Left kidney (tissue), 2 donors: ENCODE data around the gene CACNA1H. TPM values are rescaled to one million over a fixed set of nuclear protein-coding genes. Genes with fewer than 3 reads are reported as not detected.
"Not testable (repeated sequence)": the region's sequence is repeated elsewhere in the genome, so short reads cannot be mapped to it uniquely, and the experiment has no call there.

ENCODE experiments used
- DNase-seq: peaks from one replicate; pipeline ENCODE4 v3.0.0-alpha.2; 2013
- polyA plus RNA-seq: library from polyadenylated mRNA; unstranded; fragments of 120-200 nt; gene quantifications from one replicate; pipeline ENCODE4 v1.2.1, GENCODE V29; 2013; ENCODE audit not compliant: insufficient read length

The CACNA1H gene
- polyA plus RNA-seq, 1 donor, result 17.0 TPM

DNA sequence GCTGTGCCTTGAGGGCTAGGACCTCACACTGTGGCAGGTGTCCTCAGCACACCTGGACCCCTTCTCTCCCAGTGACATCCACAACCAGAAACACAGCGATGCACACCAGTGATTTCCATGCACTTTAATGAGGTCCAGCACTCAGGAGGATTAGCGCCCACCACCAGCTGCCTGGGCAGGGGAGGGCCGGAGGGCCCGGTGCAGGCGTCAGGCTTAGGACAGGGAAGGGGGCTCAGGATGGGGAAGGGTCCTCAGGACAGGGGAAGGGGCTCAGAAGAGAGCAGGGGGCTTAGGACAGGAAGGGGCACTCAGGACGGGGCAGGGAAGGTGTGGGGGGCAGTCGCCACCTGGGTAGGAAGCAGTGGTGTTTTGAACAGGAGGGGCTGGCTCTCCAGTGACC lies 75.3 kb downstream of the CACNA1H start:
- DNase-seq, result not testable (repeated sequence)

DNA sequence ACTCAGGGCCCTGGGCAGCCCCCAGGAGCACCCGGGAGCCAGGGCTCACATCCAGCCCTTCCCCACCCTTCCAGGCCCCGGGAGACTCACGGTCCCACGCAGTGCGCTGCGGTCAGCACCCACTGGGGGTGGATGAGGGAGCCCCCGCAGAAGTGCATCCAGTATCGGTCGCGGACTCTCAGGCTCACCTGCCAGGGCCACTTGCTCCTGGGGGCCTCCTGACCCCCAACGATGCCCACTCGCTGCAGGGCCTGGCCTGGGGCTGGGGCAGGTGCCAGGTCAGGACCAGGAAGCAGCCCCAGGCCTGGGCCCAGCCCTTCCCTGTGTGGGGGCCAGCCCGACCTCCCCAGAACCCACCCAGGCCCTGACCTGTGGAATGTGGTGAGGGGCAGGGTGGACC lies 76.6 kb downstream of the CACNA1H start:
- DNase-seq, result not testable (repeated sequence)

DNA sequence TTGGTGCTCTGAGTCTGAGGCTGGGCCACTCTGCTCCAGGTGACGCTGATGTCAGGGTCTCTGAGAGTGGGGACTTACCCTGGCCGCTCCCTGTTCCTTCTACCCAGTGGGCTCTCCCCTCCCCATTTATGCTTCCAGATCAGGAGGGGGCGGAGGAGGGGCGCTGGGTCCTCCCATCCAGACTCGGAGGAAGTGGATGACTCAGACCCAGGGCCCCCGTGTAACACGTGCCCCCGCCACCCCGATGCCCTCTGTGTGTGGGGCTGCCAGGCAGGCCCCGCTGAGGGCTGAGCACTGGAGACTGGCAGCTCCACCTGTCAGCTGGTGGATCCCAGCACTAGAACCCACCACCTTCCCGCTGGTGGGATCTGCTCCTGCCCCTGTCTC lies 77.2 kb downstream of the CACNA1H start, which contains the start of gene TPSB2:
Gene TPSB2, minus strand, starts transcription at position 101 of the 387 bp plus-strand sequence. CDS start 233 bp downstream, outside the sequence.
- DNase-seq, result not testable (repeated sequence)

DNA sequence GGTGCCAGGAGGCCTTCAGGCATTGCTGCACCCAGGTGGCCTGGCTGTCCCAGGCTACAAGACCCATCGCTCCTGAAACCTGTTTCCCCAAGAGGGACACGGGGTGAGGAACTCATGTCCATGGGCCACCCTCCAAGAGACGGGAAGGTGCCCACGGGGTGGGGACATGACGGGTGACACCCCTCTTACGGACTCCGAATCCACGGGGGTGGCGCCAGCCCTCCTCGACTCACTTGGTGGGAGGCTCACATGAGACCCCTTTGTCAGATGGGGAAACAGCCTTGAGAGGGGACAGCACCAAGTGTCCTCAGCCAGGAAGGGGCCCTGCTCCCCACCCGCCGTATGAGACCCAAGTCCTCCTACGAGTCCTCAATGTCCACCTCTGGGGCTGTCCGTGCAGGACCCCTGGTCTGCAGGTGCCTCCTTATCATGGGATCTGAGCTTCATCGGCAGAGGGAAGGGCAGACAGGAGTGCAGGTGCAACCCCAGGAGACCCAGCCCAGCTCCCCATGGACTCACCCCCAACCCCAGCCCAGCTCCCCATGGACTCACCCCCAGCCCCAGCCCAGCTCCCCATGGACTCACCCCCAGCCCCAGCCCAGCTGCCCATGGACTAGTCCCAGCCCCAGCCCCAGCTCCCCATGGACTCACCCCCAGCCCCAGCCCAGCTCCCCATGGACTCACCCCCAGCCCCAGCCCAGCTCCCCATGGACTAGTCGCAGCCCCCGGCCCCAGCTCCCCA lies 77.7 kb downstream of the CACNA1H start:
- DNase-seq, result not testable (repeated sequence)

DNA sequence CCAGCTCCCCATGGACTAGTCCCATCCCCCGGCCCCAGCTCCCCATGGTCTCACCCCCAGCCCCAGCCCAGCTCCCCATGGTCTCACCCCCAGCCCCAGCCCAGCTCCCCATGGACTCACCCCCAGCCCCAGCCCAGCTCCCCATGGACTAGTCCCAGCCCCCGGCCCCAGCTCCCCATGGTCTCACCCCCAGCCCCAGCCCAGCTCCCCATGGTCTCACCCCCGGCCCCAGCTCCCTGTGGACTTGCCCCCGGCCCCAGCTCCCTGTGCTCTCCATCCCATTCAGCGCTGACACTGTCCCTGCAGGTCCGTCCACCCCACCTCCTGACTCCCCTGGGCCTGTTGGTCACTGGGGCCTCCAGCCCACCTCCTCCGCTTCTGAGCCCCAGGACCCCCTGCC lies 78.4 kb downstream of the CACNA1H start:
- not testable (repeated sequence) for DNase-seq

DNA sequence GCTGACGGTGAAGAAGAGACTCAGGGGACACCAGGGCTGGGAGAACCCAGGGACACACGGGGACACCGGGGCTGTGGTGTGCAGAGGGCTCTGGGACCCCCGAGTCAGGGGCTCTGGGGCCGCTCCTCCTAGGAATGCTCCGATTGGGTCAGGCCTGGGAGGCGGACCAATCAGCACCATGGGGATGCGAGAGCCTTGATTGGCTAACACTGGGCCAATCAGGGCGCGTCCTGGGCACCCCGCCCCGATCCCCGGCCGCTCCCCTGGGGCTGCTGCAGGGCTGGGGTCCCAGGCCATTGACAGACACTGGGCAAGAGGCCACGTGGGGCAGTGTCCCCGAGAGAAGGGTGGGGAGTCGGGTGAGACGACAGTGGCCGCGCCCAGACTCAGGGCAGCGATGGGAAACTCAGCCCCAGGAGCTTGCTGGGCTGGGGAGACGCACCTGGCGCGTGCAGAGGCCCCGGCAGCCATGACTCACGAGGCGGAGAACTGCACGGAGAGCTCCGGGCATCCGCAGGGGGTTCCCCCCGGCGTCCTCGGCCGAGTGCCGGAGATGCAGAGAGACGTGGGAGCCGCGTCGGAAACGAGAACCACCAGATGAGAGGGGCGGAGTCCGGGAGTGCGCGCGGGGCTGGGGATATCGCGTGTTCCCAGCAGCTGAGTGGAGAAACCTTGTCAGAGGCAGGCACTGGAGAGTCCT lies 79.3 kb downstream of the CACNA1H start:
- DNase-seq, result not testable (repeated sequence)

DNA sequence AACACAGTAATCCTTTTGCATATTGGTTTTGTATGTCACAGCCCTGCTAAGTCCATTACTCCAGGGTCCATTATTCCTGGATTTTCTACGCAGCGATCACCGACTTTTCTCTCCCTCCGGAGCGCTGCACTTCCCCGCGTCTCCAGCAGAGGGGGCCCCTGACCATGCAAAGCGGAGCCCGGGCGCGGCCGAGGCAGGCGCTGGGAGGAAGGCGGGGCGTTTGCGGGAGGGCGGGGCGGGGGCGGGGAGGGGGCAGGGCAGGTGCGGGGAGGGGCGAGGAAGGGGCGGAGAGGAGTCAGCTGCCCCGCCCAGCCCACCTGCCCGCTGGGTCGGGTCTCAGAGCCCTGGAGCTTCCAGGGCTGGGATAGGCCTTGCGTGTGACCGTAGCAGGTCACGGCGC lies 83.8 kb downstream of the CACNA1H start:
- not testable (repeated sequence) for DNase-seq

DNA sequence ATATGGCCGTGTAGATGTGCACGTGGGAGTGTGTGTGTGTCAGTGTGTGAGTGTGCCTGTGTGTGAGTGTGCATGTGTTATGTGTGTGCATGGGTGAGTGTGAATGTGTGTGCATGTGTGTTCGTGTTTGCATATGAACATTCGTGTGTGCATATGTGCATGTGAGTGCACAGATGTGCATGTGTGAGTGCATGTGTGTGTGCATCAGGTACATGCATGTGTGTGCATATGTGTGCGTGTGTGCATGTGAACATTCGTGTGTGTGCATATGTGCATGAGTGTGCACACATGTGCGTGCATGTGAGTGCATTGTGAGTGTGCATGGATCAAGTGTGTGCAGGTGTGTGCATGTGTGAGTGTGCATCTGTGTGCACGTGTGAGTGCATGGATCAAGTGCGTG lies 85.1 kb downstream of the CACNA1H start:
- no peak for DNase-seq

DNA sequence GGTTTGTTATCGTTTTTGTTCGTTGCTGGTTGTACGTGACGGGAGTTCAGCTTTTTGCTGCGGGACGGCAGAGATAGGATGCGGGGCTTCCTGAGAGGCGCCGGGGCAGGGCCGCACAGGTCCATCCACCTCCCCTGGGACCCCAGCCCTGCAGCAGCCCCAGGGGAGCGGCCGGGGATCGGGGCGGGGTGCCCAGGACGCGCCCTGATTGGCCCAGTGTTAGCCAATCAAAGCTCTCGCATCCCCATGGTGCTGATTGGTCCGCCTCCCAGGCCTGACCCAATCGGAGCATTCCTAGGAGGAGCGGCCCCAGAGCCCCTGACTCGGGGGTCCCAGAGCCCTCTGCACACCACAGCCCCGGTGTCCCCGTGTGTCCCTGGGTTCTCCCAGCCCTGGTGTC lies 86.0 kb downstream of the CACNA1H start:
- DNase-seq, result not testable (repeated sequence)

DNA sequence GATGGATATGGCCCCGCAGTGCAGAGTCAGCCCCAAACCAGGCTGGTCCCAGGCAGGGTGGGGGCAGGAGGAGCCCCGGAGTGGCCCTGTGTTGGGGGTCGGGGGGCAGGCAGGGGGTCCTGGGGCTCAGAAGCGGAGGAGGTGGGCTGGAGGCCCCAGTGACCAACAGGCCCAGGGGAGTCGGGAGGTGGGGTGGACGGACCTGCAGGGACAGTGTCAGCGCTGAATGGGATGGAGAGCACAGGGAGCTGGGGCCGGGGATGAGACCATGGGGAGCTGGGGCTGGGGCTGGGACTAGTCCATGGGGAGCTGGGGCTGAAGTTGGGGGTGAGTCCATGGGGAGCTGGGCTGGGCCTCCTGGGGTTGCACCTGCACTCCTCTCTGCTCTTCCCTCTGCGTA lies 86.7 kb downstream of the CACNA1H start:
- DNase-seq, result not testable (repeated sequence)

DNA sequence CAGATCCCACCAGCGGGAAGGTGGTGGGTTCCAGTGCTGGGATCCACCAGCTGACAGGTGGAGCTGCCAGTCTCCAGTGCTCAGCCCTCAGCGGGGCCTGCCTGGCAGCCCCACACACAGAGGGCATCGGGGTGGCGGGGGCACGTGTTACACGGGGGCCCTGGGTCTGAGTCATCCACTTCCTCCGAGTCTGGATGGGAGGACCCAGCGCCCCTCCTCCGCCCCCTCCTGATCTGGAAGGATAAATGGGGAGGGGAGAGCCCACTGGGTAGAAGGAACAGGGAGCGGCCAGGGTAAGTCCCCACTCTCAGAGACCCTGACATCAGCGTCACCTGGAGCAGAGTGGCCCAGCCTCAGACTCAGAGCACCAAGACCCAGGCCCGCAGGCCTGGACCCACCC lies 87.5 kb downstream of the CACNA1H start, which contains the start of gene TPSAB1:
Gene TPSAB1, plus strand, starts transcription at position 270 of the 400 bp plus-strand sequence. CDS start 234 bp downstream, outside the sequence.
- not testable (repeated sequence) for DNase-seq

DNA sequence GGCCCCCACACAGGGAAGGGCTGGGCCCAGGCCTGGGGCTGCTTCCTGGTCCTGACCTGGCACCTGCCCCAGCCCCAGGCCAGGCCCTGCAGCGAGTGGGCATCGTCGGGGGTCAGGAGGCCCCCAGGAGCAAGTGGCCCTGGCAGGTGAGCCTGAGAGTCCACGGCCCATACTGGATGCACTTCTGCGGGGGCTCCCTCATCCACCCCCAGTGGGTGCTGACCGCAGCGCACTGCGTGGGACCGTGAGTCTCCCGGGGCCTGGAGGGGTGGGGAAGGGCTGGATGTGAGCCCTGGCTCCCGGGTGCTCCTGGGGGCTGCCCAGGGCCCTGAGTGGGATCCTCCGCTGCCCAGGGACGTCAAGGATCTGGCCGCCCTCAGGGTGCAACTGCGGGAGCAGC lies 88.2 kb downstream of the CACNA1H start:
- not testable (repeated sequence) for DNase-seq

DNA sequence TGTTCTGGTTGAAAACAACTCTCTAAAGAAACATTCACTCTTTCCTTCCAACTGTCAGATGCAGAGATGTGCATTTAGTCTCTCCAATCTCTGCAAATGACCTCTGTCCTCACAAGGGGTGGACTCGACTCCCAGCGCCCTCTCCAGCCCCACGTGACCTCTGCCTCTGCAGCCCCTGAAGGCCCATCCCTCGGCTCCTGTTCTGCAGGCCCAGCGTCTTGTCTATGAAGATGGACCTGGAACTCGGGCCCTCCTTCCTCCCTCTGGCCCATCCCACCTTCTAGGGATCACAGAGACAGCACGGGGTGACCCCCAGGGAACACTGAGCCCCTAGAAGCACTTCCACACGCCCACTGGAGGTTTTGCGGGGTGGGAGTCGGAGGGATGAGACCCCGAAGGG lies 90.5 kb downstream of the CACNA1H start:
- not testable (repeated sequence) for DNase-seq

DNA sequence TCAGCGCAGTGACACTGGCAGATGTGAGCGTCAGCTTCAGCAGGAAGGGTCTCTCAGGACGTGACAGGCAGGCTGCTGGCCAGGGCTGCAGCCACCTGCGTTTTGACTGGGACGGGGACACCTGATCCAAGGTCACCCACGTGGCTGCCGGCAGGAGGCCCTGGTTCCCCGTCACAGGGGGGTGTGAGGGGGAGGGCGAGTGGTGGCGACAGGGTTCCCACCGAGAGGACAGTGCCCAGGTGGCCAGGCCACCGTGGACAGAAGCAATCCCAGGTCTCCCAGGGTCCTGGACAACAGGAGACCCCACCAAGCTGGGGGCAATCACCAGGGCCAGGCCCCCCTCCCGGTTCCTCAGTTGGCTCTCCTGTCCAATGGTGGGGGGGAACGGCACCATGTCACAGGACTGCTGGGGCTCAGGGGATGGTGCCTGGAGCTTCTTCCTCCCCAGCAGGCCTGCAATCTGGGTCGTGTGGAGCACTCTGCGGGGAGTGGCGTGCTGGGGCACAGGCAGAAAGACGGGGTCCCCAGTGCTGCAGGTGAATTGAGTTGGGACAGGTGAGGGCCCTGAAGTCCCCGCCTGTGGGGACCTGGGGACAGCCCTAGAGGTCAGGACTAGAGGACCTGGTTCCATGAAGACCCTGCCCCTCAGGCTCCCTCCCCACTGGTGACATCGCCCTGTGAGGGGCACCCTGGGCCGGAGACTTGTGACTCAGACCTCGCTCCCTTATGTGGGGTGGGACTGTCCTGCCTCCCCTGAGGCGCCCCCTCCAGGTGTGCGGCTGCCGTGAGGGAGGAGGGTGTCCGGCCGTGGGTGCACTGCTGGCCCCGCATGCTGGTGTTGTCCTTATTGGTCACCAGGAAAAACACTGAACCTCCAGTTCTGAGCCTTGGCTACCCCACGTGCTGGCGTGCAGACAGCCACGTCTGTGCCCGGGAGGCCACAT lies 91.3 kb downstream of the CACNA1H start:
- not testable (repeated sequence) for DNase-seq

DNA sequence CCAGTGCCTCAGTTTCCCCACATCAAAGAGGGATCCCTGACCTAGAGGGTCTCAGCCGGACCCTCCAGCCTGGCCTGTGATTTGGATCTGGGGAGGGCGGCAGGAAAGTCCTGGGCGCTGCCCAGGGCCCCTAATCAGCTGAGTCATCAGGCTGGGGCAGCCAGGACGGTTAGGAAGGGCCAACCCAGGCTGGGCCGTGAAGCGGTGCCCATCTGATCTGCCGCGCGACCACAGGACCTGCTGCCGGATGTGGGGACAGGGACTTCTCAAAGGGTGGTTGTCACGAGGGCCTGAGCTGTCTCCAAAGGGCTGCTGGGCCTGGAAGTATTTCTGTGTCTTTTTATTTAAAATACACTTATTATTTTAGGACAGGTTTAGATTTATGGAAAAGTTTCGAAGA lies 92.0 kb downstream of the CACNA1H start:
- DNase-seq, result no peak

DNA sequence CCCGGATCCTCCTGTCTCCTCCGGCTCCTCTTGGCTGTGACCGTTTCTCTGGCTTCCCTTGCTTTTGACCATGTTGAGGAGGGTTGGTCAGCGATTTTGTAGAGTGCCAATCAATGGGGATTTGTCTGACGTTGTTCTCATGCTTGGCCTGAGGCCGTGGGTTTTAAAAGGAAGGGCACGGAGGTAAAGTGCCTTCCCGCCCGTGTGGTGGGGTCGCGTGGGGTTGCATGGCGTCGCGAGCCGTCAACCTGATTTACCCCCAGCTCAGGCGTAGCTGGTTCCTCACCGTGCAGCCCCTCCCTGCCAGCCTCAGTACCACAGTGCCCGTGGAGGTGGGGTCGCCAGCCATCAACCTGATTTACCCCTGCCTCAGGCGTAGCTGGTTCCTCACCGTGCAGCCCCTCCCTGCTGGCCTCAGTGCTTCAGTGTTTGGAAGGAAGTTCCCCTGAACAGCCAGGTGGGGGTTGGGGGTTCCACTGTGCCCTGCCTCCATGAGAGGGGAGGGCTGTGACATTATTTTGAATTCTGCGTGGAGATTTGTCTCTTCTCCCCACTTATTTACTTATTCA lies 92.6 kb downstream of the CACNA1H start:
- no peak for DNase-seq

DNA sequence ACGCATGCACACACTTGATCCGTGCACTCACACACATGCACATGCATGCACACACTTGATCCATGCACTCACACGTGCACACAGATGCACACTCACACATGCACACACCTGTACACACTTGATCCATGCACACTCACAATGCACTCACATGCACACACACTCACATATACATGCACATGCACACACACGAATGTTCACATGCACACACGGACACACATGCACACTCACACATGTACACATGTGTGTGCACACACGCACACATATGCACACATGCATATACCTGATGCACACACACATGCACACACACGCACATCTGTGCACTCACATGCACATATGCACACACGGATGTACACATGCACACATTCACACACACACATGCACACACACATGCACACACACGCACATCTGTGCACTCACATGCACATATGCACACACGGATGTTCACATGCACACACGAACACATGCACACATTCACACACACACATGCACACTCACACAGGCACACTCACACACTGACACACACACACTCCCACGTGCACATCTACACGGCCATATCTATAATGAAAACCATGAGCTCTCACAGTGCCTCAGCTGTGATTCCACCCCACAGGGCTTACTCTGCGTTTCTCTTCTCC lies 95.1 kb downstream of the CACNA1H start:
- not testable (repeated sequence) for DNase-seq

DNA sequence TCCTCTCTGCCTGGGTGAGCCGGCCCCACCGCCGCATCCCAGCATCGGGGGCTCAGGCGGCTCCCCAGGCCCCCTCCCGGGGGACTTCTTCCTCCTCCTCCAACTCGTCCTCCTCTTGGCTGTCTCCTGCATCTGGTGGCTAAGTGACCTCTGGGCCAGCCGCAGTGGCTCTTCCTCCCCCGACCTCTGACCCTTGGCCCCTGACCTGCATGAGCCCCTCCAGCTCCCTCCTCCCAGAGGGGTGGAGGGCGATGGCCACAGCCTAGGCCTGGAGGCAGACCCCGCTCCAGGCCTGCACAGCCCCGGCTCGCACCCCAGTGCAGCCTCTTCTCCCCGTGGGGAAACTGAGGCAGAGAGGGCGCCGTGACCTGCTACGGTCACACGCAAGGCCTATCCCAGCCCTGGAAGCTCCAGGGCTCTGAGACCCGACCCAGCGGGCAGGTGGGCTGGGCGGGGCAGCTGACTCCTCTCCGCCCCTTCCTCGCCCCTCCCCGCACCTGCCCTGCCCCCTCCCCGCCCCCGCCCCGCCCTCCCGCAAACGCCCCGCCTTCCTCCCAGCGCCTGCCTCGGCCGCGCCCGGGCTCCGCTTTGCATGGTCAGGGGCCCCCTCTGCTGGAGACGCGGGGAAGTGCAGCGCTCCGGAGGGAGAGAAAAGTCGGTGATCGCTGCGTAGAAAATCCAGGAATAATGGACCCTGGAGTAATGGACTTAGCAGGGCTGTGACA lies 96.3 kb downstream of the CACNA1H start:
- DNase-seq, result not testable (repeated sequence)

DNA sequence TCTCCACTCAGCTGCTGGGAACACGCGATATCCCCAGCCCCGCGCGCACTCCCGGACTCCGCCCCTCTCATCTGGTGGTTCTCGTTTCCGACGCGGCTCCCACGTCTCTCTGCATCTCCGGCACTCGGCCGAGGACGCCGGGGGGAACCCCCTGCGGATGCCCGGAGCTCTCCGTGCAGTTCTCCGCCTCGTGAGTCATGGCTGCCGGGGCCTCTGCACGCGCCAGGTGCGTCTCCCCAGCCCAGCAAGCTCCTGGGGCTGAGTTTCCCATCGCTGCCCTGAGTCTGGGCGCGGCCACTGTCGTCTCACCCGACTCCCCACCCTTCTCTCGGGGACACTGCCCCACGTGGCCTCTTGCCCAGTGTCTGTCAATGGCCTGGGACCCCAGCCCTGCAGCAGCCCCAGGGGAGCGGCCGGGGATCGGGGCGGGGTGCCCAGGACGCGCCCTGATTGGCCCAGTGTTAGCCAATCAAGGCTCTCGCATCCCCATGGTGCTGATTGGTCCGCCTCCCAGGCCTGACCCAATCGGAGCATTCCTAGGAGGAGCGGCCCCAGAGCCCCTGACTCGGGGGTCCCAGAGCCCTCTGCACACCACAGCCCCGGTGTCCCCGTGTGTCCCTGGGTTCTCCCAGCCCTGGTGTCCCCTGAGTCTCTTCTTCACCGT lies 100.9 kb downstream of the CACNA1H start:
- DNase-seq, result not testable (repeated sequence)

DNA sequence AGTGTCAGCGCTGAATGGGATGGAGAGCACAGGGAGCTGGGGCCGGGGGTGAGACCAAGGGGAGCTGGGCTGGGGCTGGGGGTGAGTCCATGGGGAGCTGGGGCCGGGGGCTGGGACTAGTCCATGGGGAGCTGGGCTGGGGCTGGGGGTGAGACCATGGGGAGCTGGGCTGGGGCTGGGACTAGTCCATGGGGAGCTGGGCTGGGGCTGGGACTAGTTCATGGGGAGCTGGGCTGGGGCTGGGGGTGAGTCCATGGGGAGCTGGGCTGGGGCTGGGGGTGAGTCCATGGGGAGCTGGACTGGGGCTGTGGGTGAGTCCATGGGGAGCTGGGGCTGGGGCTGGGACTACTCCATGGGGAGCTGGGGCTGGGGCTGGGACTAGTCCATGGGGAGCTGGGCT lies 101.9 kb downstream of the CACNA1H start:
- DNase-seq, result not testable (repeated sequence)
